ENCODE data around the gene ADAMTS6.

- no peak for TF ChIP-seq POLR2AphosphoS5 (IDR thresholded peaks at IDR 0.05; ENCODE audit: low read depth, low read length)
- no peak for TF ChIP-seq POLR2A (IDR thresholded peaks at IDR 0.05; ENCODE audit: low read depth, low read length)
- TF ChIP-seq TAF1 (IDR thresholded peaks at IDR 0.05; ENCODE audit: borderline replicate concordance, low read depth, low read length): no peak
Measured at GRCh38 chr5:65426656-65427055, 55.1 kb downstream of the ADAMTS6 start.

Data from GM12892 (cell line).